ENCODE measurements around the gene KIF14.
A peak's percentile ranks its signal among the peaks of the same experiment; 100 is the strongest.

The KIF14 gene

GRCh38 chr1:200620273-200621131, at the start of gene KIF14:
Gene KIF14, minus strand, starts transcription at chr1:200620751. Its CDS starts 2,028 bp downstream, at chr1:200618723.
- peak; percentile 97 for DNase-seq

- DNase-seq = peak; percentile 98
These were observed 49.0 kb upstream of the KIF14 start, which contains the start of gene DDX59 for GRCh38 chr1:200669314-200670241. Gene DDX59, minus strand, starts transcription at chr1:200669907. Its CDS starts 3,167 bp downstream, at chr1:200666740.

- DNase-seq = no peak
These were observed 48.2 kb upstream of the KIF14 start for GRCh38 chr1:200668514-200669313.

GRCh38 chr1:200666309-200666708, 45.8 kb upstream of the KIF14 start:
- no peak for DNase-seq

- no peak for DNase-seq
These were observed 45.3 kb upstream of the KIF14 start for GRCh38 chr1:200665861-200666260.

- DNase-seq = no peak
These were observed 40.2 kb upstream of the KIF14 start for GRCh38 chr1:200660719-200661118.

GRCh38 chr1:200659269-200659668, 38.7 kb upstream of the KIF14 start:
- no peak for DNase-seq

GRCh38 chr1:200658037-200658818, 37.7 kb upstream of the KIF14 start:
- no peak for DNase-seq

- no peak for DNase-seq
These were observed 34.1 kb upstream of the KIF14 start for GRCh38 chr1:200654660-200655059.

- DNase-seq = no peak
These were observed 32.5 kb upstream of the KIF14 start for GRCh38 chr1:200653022-200653462.

- no peak for DNase-seq
These were observed 31.8 kb upstream of the KIF14 start for GRCh38 chr1:200652378-200652777.

GRCh38 chr1:200646515-200646914, 26.0 kb upstream of the KIF14 start:
- no peak for DNase-seq

GRCh38 chr1:200644021-200644420, 23.5 kb upstream of the KIF14 start:
- no peak for DNase-seq

- no peak for DNase-seq
These were observed 21.9 kb upstream of the KIF14 start for GRCh38 chr1:200642481-200642880.

GRCh38 chr1:200640963-200641401, 20.4 kb upstream of the KIF14 start:
- DNase-seq = no peak

GRCh38 chr1:200640373-200640962, 19.9 kb upstream of the KIF14 start:
- no peak for DNase-seq

- no peak for DNase-seq
These were observed 17.5 kb upstream of the KIF14 start for GRCh38 chr1:200638073-200638472.

GRCh38 chr1:200636681-200637080, 16.1 kb upstream of the KIF14 start:
- no peak for DNase-seq

- DNase-seq = no peak
These were observed 13.9 kb upstream of the KIF14 start for GRCh38 chr1:200634261-200635122.

- DNase-seq = no peak
These were observed 10.8 kb upstream of the KIF14 start for GRCh38 chr1:200631375-200631774.

All from NCI-H1048 (cell line).